ENCODE measurements around the gene MCAT. TPM values are rescaled to one million over a fixed set of nuclear protein-coding genes. Genes with fewer than 3 reads are reported as not detected.

MCAT gene
- total and polyA plus RNA-seq, 12 donors, result 12.8 to 33.4 (median 15.3) TPM

- 3% methylated on average over 83 to 86 of the region's 86 CpGs for WGBS, 2 donors
- Histone ChIP-seq H3K36me3 (no peaks in the 10 kb centered on the region), H3K27ac (peak overlapping the region in 1 of 10 donors; percentile 44), H3K4me1 (peaks cover 9 to 32% (median 16%) of the 10 kb centered on the region in 9 donors), H3K4me3 (peak overlapping the region; percentile 31 to 70 (median 58)), H3K27me3 (peaks cover 0 to 54% (median 33%) of the 10 kb centered on the region in 7 donors), H3K9me3 (no peaks in the 10 kb centered on the region)
- DNase-seq (peak in 1 of 2 donors; percentile 33), ATAC-seq (peak; percentile 34 to 68 (median 54))
- TF ChIP-seq CTCF (IDR thresholded peaks at IDR 0.05), result no peak
- intact Hi-C loops (cut with DNase I), result loop anchor here in 1 of 10 donors (1.0 kb wide), 1 partner anchor 31 kb away; no protein-coding TSS in a partner anchor
Observed at GRCh38 chr22:43110927-43111623, 32.1 kb downstream of the MCAT start.

GRCh38 chr22:43110444-43110926, 32.7 kb downstream of the MCAT start, which contains the start of gene BIK:
Gene BIK (plus strand): TSS chr22:43110750. CDS start chr22:43124023, 13,273 bp downstream.
- peak; percentile 42 to 69 (median 56) for ATAC-seq
- intact Hi-C loops (cut with DNase I), result loop anchor here in 1 of 10 donors (1.0 kb wide), 1 partner anchor 32 kb away; no protein-coding TSS in a partner anchor
- peak within 1 kb of the TSS; percentile 31 to 70 (median 58) for H3K4me3 ChIP-seq
- peak within 1 kb of the TSS in 1 of 10 donors; percentile 44 for H3K27ac ChIP-seq
- H3K9me3 ChIP-seq, result no peaks in the 10 kb centered on the region
- peaks cover 0 to 54% (median 33%) of the 10 kb centered on the region in 7 donors for H3K27me3 ChIP-seq
- H3K4me1 ChIP-seq, result peaks cover 9 to 26% (median 16%) of the 10 kb centered on the region in 9 donors
- WGBS, 2 donors, result 0 to 1% methylated on average over 45 to 49 of the region's 49 CpGs
- H3K36me3 ChIP-seq, result no peaks in the 10 kb centered on the region
- TF ChIP-seq CTCF (IDR thresholded peaks at IDR 0.05), result peak in 5 of 9 donors; percentile 21 to 49 (median 44)
- DNase-seq, result peak in 1 of 2 donors; percentile 38

GRCh38 chr22:43109921-43110443, 33.2 kb downstream of the MCAT start:
- no peaks in the 10 kb centered on the region for H3K36me3 ChIP-seq
- H3K4me1 ChIP-seq, result peaks cover 9 to 25% (median 16%) of the 10 kb centered on the region in 9 donors
- H3K27ac ChIP-seq, result no peak overlapping the region
- DNase-seq, result no peak
- 13 to 15% methylated on average over 32 of the region's 32 CpGs for WGBS, 2 donors
- H3K27me3 ChIP-seq, result peaks cover 0 to 54% (median 33%) of the 10 kb centered on the region in 7 donors
- no peaks in the 10 kb centered on the region for H3K9me3 ChIP-seq
- intact Hi-C loops (cut with DNase I), result loop anchor here in 1 of 10 donors (1.0 kb wide), 1 partner anchor 32 kb away; no protein-coding TSS in a partner anchor
- no peak for TF ChIP-seq CTCF (IDR thresholded peaks at IDR 0.05)
- H3K4me3 ChIP-seq, result peak overlapping the region; percentile 31 to 70 (median 58)
- ATAC-seq, result peak in 1 of 8 donors; percentile 14

GRCh38 chr22:43109511-43109910, 33.7 kb downstream of the MCAT start:
- WGBS, 2 donors, result 58 to 59% methylated on average over 5 of the region's 5 CpGs
- TF ChIP-seq CTCF (IDR thresholded peaks at IDR 0.05), result no peak
- DNase-seq (no peak), ATAC-seq (no peak)
- Histone ChIP-seq H3K27ac (no peak overlapping the region), H3K9me3 (no peaks in the 10 kb centered on the region), H3K36me3 (no peaks in the 10 kb centered on the region), H3K27me3 (peaks cover 0 to 52% (median 33%) of the 10 kb centered on the region in 7 donors), H3K4me3 (no peak overlapping the region), H3K4me1 (peaks cover 9 to 25% (median 16%) of the 10 kb centered on the region in 9 donors)
- intact Hi-C loops (cut with DNase I), result no loop called here

Measured in heart right ventricle (tissue), 16 donors.